CD14-positive monocyte (primary cell): ENCODE data around the gene DCHS1. TPM values are rescaled to one million over a fixed set of nuclear protein-coding genes. Genes with fewer than 3 reads are reported as not detected.

Experiments used
- DNase-seq, 3 donors: peaks; one replicate each; pipeline ENCODE4 v3.0.0-alpha.2; 2011 to 2022
- H2AFZ ChIP-seq: 2 replicates; pipeline ENCODE4 v1.6.0; 2012; ENCODE audit warnings: mild to moderate bottlenecking, low read depth, low read length, inconsistent platforms; ENCODE audit not compliant: insufficient read depth, poor library complexity, severe bottlenecking
- H3K27ac ChIP-seq, 2 donors: 1 replicate in 1 of 2; 2 replicates in 1 of 2; pipeline ENCODE4 v1.5.1; 2012 to 2013; ENCODE audit warnings: low read length in 2 of 2, control low read depth in 1 of 2, inconsistent platforms in 1 of 2, low read depth in 1 of 2, mild to moderate bottlenecking in 1 of 2
- H3K27me3 ChIP-seq, 2 donors: one replicate each; pipeline versions ENCODE4 v1.6.0 to v1.6.1; 2011 to 2013; ENCODE audit warnings: low read length in 2 of 2; ENCODE audit not compliant: control insufficient read depth in 2 of 2, insufficient read depth in 2 of 2
- H3K36me3 ChIP-seq, 2 donors: replicated peaks in 1 of 2; 1 replicate in 1 of 2; 2 replicates in 1 of 2; pipeline versions ENCODE4 v1.5.1 to v1.6.1; 2012 to 2013; ENCODE audit warnings: low read length in 2 of 2, control low read depth in 1 of 2, inconsistent platforms in 1 of 2, mild to moderate bottlenecking in 1 of 2; ENCODE audit not compliant: insufficient read depth in 2 of 2, control insufficient read depth in 1 of 2
- H3K4me1 ChIP-seq, 2 donors: 1 replicate in 1 of 2; 2 replicates in 1 of 2; pipeline versions ENCODE4 v1.5.1 to v1.6.1; 2012 to 2013; ENCODE audit warnings: low read length in 2 of 2, control low read depth in 1 of 2, inconsistent platforms in 1 of 2, mild to moderate bottlenecking in 1 of 2, moderate library complexity in 1 of 2; ENCODE audit not compliant: insufficient read depth in 2 of 2, control insufficient read depth in 1 of 2
- H3K4me2 ChIP-seq: replicated peaks from 2 replicates; pipeline ENCODE3; 2012; ENCODE audit warnings: low read length, moderate library complexity, mild to moderate bottlenecking; ENCODE audit not compliant: poor library complexity, severe bottlenecking; ENCODE audit errors: extremely low read depth
- H3K4me3 ChIP-seq, 3 experiments: fragments of 200-600 bp in 1 of 3; sonication (generic) in 1 of 3; replicated peaks in 1 of 3; 1 replicate in 2 of 3; 2 replicates in 1 of 3; pipeline ENCODE4 v1.5.1; 2011 to 2013; ENCODE audit warnings: low read length in 3 of 3, mild to moderate bottlenecking in 3 of 3, control low read depth in 2 of 3, low read depth in 2 of 3, inconsistent platforms in 1 of 3, moderate library complexity in 1 of 3
- H3K79me2 ChIP-seq: 2 replicates; pipeline ENCODE4 v1.6.0; 2012; ENCODE audit warnings: mild to moderate bottlenecking, control low read depth, inconsistent platforms, low read length, moderate library complexity; ENCODE audit not compliant: insufficient read depth
- H3K9ac ChIP-seq: 2 replicates; pipeline ENCODE4 v1.6.0; 2017; ENCODE audit warnings: low read length, mild to moderate bottlenecking; ENCODE audit not compliant: insufficient read depth, poor library complexity, severe bottlenecking
- H3K9me3 ChIP-seq, 2 donors: replicated peaks in 1 of 2; 1 replicate in 1 of 2; 2 replicates in 1 of 2; pipeline versions ENCODE4 v1.5.1 to v1.6.1; 2012 to 2013; ENCODE audit warnings: low read length in 2 of 2, control low read depth in 1 of 2; ENCODE audit not compliant: control insufficient read depth in 1 of 2, insufficient read depth in 1 of 2
- H4K20me1 ChIP-seq: 2 replicates; pipeline ENCODE4 v1.6.0; 2012; ENCODE audit warnings: mild to moderate bottlenecking, low read length, control low read depth, moderate library complexity; ENCODE audit not compliant: insufficient read depth
- H3K27ac Mint-ChIP-seq, 7 donors: one replicate each; pipeline ENCODE4 v1.8.0; 2020; ENCODE audit warnings: mild to moderate bottlenecking in 7 of 7, mixed read lengths in 7 of 7, moderate library complexity in 6 of 7, inconsistent platforms in 2 of 7
- H3K27me3 Mint-ChIP-seq, 3 donors: one replicate each; pipeline ENCODE4 v1.8.0; 2021 to 2022; ENCODE audit warnings: low read depth in 3 of 3, mild to moderate bottlenecking in 3 of 3, mixed read lengths in 3 of 3, moderate library complexity in 3 of 3, inconsistent platforms in 1 of 3
- H3K36me3 Mint-ChIP-seq, 2 donors: one replicate each; pipeline ENCODE4 v1.8.0; 2020; ENCODE audit warnings: mixed read lengths in 2 of 2, inconsistent platforms in 1 of 2, mild to moderate bottlenecking in 1 of 2
- H3K4me1 Mint-ChIP-seq: one replicate; pipeline ENCODE4 v1.8.0; 2020; ENCODE audit warnings: mild to moderate bottlenecking, mixed read lengths
- H3K4me3 Mint-ChIP-seq, 2 donors: one replicate each; pipeline ENCODE4 v1.8.0; 2020; ENCODE audit warnings: mild to moderate bottlenecking in 2 of 2, mixed read lengths in 2 of 2, moderate library complexity in 1 of 2
- H3K9me3 Mint-ChIP-seq, 7 donors: one replicate each; pipeline ENCODE4 v1.8.0; 2020 to 2022; ENCODE audit warnings: mixed read lengths in 7 of 7, mild to moderate bottlenecking in 6 of 7, moderate library complexity in 6 of 7, inconsistent platforms in 2 of 7
- CTCF ChIP-seq: fragments of 200-600 bp; IDR thresholded peaks from one replicate; pipeline ENCODE4 v1.8.0; 2022; ENCODE audit warnings: antibody characterized with exemption, mild to moderate bottlenecking
- WGBS: methylation state at CpG from one replicate; pipeline ENCODE4 v1.1.5; 2013; ENCODE audit warnings: missing lambda C conversion rate; ENCODE audit not compliant: insufficient coverage; 5-methylcytosine and 5-hydroxymethylcytosine counted together
- intact Hi-C, 2 donors: fragments of 100-400 bp; cut with micrococcal nuclease; formaldehyde crosslinking; loops; one replicate each; pipeline versions ENCODE4 v1.15.0 to v1.15.1; 2023
- polyA plus RNA-seq, 3 donors: library from polyadenylated mRNA; depleted of rRNA in 1 of 3; unstranded in 2 of 3; stranded (reverse) in 1 of 3; fragments of 300-500 nt in 2 of 3; fragments of >200 nt in 1 of 3; fragmentation: Illumina TruSeq in 2 of 3; gene quantifications; 1 replicate in 2 of 3; 2 replicates in 1 of 3; pipeline ENCODE4 v1.2.3, GENCODE V29; 2012 to 2021

The DCHS1 gene
- polyA plus RNA-seq, 3 donors, result 0.01 to 0.88 (median 0.02) TPM

DNA sequence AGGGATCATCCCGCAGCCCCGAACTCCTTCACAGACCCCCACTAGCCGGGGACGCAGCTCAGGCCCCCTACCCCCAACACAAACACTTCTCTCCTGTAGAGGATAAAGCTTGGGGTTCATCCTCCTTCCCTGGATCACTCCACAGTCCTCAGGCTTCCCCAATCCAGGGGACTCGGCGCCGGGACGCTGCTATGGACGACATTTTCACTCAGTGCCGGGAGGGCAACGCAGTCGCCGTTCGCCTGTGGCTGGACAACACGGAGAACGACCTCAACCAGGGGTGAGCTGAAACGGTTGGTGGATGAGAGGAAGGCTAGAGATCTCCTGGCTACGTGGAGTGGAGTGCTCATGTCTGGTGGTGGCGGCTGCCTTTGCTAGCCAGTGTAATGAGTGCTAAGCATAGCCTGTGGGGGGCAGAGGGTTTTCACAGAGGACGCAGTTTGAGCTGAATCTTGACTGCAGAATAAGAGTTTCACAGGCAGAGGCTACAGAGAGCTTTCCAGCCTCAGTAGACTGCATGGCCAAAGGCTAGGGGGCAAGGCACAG lies 51.5 kb downstream of the DCHS1 start:
- peak overlapping the region; percentile 89 for H2AFZ ChIP-seq
- DNase-seq, result peak in 2 of 3 donors; percentile 26 to 38
- Mint-ChIP-seq H3K36me3 (peaks cover 39 to 60% of the 10 kb centered on the region in 2 donors), H3K4me3 (no peak overlapping the region), H3K9me3 (peaks cover 0 to 1% (median 0%) of the 10 kb centered on the region in 7 donors), H3K4me1 (peaks cover 5% of the 10 kb centered on the region), H3K27me3 (no peaks in the 10 kb centered on the region), H3K27ac (no peak overlapping the region)
- peak overlapping the region; percentile 80 for H3K9ac ChIP-seq
- H3K4me2 ChIP-seq, result peak overlapping the region; percentile 89
- no peaks in the 10 kb centered on the region for H3K9me3 ChIP-seq
- H3K79me2 ChIP-seq, result peaks cover 97% of the 10 kb centered on the region
- no peaks in the 10 kb centered on the region for H3K27me3 ChIP-seq
- H3K36me3 ChIP-seq, result peaks cover 43 to 45% of the 10 kb centered on the region in 2 donors
- TF ChIP-seq CTCF, result no peak
- peaks cover 53 to 59% of the 10 kb centered on the region in 2 donors for H3K4me1 ChIP-seq
- H3K27ac ChIP-seq, result peak overlapping the region; percentile 74 to 90
- H3K4me3 ChIP-seq, result peak overlapping the region; percentile 70 to 96 (median 93)
- intact Hi-C loops, result loop anchor here (5.0 to 10.0 kb wide), 5 partner anchors 33 to 119 kb away; partner anchors contain the start of genes MRPL17 (in 2 of the 2), ARFIP2 (in 1 of the 2) and TIMM10B (in 1 of the 2)
- H4K20me1 ChIP-seq, result peaks cover 65% of the 10 kb centered on the region
- under 1% methylated on average over 17 of the region's 20 CpGs for WGBS

GRCh38 chr11:6603287-6604080 lies 52.1 kb downstream of the DCHS1 start, which contains the start of the genes ILK and RRP8:
ILK (plus strand) TSS chr11:6603774; CDS start chr11:6604272, 498 bp downstream.
RRP8 (minus strand) TSS chr11:6603616; CDS start chr11:6603502, 114 bp downstream.
- peaks cover 5% of the 10 kb centered on the region for H3K4me1 Mint-ChIP-seq
- H4K20me1 ChIP-seq, result peaks cover 63% of the 10 kb centered on the region
- peaks cover 0 to 1% (median 0%) of the 10 kb centered on the region in 7 donors for H3K9me3 Mint-ChIP-seq
- H3K36me3 ChIP-seq, result peaks cover 43 to 45% of the 10 kb centered on the region in 2 donors
- H3K79me2 ChIP-seq, result peaks cover 95% of the 10 kb centered on the region
- H3K4me3 ChIP-seq, result peak within 1 kb of the TSS; percentile 70 to 96 (median 93)
- H3K27me3 ChIP-seq, result no peaks in the 10 kb centered on the region
- H3K9ac ChIP-seq, result peak within 1 kb of the TSS; percentile 80
- peaks cover 53 to 59% of the 10 kb centered on the region in 2 donors for H3K4me1 ChIP-seq
- H3K9me3 ChIP-seq, result no peaks in the 10 kb centered on the region
- H3K27ac ChIP-seq, result peak within 1 kb of the TSS; percentile 74 to 90
- H3K27ac Mint-ChIP-seq, result peak within 1 kb of the TSS in 2 of 7 donors; percentile 63 to 78
- DNase-seq, result peak; percentile 81 to 83 (median 83)
- intact Hi-C loops, result loop anchor here (2.0 to 10.0 kb wide), 6 partner anchors 15 to 119 kb away; partner anchors contain the start of genes MRPL17 (in 2 of the 2), ARFIP2 (in 1 of the 2), TIMM10B (in 1 of the 2) and TPP1 (in 1 of the 2)
- H3K36me3 Mint-ChIP-seq, result peaks cover 38 to 60% of the 10 kb centered on the region in 2 donors
- H3K27me3 Mint-ChIP-seq, result peaks cover 0 to 2% (median 0%) of the 10 kb centered on the region in 3 donors
- H3K4me3 Mint-ChIP-seq, result no peak within 1 kb of the TSS
- TF ChIP-seq CTCF, result no peak
- peak within 1 kb of the TSS; percentile 89 for H3K4me2 ChIP-seq
- H2AFZ ChIP-seq, result peak within 1 kb of the TSS; percentile 89
- under 1% methylated on average over 67 of the region's 72 CpGs for WGBS
